Activated naive CD4-positive, alpha-beta T cell (primary cell): ENCODE measurements around the gene KCNJ1.

Source experiments
- DNase-seq, 4 experiments: peaks; one replicate each; lab custom pipeline; 2025; lab: John Stamatoyannopoulos, UW

KCNJ1 gene

DNA sequence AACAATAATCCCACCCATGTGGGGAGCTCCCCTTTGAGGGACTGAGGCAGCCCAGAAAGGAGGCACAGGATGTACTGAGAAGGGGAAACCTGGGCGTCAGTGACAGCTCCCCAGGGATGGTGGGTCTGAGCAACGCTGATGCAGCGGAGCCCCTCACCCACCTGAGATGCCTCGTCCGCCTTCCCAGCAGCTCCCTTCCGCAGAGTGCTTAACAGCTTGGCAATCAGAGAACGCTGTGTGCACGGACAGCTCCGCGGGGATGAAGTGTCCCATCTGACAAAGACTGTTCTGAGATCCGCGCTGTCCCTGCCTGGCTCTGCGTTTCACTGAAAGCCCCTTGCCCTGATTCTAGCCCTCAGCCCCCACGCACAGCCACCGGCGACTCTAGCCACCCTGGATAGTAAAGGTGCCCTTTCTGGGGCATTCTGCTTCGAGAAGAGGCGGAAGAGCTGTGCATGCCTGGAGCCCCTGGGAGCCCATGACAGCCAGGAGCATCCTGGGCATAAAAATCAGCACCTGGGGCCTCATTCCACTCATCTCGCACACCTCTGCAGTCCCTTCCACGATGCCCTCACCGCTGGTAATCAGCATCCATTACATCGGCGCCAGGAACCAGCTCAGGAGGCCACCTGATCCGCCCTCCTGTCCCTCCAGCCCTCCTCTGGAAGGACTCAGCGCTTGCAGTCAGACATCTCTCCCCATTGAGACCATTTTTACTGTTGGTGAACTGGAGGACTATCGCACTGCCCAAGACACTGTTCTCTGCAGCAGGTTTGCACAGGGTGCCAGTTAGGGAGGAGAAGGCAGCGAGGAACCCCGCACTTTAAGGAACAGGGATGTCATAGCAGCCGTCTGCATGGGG lies 34.8 kb upstream of the KCNJ1 start:
- DNase-seq = no peak

DNA sequence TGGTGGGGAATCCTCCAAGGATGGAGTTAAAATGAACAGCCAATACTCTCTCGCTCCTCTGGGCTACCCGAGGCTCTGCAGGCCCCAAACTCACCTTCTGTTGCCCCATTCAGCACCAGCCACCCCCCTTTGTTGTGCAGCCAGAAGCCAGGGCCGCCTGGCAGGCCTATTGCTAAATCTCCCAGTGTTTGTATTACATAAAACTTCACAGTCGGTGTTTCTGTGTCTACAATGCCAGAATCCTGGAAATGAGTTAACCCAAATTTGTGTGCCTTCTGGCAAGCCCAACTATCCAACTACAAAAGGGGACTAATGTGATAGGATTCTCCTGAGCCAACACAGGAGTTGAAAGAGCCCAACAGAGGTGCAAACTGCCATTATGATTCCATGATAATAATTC lies 33.4 kb upstream of the KCNJ1 start:
- DNase-seq = no peak

DNA sequence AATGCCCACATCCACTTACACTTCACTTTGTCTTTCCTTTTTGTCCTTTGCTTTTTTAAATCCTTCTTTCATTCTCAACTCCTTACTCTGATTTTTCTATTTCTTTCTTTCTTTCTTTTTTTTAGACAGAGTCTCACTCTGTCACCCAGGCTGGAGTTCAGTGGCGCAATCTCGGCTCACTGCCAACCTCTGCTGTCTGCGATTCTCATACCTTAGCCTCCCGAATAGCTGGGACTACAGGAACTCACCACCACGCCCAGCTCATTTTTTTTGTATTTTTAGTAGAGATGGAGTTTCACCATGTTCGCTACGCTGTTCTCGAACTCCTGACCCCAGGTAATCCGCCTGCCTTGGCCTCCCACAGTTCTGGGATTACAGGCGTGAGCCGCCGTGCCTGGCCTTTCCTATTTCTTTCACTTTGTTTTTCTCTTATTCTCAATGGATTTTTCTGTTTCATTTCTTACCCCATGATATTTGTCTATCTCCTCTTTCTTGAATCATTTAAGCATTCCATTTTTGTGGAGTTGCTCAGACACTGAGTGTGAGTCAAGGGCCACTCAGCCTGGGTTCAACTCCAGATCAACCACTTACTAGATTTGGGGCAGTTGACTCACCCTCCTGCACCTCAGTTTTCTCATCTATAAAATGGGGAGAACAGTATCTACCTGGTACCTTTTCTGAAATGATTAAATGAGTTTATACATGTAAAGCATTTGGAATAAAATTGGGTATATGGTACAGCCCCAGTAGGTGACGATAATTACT lies 31.7 kb upstream of the KCNJ1 start:
- DNase-seq = no peak

DNA sequence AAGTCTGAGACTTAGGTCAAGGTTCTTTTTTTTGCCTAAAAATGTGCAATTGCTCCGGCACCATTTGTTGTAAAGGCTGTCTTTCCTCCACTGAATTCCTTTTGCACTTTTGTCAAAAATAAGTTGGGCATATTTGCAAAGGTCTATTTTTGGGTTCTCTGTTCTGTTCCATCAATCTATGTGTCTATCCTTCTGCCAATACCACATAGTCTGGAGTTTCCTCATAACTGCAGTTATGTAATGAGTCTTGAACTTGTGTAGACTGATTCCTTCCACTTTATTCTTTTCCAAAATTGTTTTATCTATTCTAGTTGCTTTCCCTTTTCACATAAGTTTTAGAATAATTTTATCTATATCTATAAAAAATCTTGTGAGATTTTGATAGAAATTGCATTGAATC lies 30.7 kb upstream of the KCNJ1 start:
- no peak for DNase-seq

DNA sequence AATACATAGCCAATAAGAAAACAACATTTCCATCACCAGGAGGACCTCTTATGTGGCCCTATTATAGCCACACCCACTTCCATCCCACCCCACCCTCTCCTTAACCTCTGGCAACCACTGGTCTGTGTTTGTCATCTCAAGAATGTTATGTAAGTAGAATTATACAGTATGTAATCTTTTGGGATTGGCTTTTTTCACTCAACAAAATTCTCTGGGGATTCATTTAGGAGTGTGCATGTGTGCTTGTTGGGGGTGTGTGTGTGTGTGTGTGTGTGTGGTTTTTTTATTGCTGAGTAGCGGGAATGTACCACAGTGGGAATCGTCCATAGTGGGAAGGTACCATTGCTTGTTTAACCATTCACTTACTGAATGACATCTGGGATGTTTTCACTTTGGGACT lies 29.3 kb upstream of the KCNJ1 start:
- DNase-seq = no peak

DNA sequence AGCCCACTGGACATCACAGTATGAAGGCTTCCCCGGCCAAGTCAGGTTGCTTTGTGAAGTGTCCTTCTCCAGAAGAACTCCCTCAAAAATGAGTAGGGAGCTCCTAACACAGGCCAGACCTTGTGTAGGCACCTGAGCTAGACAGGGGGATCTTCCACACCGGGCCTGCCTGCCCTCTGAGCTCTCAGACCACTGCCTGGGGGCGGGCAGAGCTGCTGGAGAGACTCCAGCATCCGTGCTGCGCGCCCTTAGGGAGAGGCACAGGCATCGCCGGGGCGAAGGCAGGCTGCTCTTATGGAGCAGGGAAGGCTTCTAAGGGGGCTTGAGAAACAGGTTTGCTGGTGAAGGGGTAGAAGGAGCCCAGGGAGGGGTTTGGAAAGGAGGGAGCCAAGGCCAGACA lies 28.4 kb upstream of the KCNJ1 start:
- no peak for DNase-seq

DNA sequence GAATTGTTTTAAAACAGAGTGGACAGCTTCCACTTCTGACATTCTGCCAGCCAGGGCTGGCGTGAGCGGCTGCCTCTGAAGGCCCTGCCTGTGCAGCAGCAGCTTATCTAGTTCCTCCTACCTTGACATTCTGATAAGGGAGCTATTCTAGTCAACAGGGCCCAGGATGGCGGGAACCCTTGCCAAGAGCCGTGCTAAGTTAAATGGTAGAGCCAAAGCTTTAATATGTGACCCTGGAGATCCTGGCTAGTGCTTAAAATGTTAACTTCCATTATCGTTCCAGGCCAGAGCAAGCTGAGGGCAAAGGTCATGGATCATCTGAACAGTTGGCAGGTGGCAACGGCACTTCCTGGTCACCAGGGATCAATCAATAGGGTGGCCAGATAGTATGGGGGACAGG lies 27.6 kb upstream of the KCNJ1 start:
- no peak for DNase-seq

DNA sequence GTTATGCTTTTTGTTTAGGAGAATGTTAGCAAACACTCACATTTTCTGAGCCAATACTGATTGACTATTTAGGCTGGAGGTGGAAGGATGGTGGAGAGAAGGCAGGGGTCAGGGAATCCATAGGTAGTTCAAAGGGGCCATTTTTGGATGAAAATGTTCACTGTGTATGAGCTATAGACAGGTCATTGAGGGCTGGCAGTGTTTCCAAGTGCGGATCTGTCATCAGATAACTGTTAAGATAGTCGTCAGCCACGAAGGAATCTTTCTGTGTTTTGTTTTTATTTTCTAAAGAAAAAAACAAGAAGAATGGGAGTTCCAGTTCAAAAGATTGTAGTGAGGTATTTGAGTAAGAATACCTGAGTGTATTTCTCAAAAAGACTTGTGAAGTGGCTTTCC lies 27.2 kb upstream of the KCNJ1 start:
- no peak for DNase-seq

DNA sequence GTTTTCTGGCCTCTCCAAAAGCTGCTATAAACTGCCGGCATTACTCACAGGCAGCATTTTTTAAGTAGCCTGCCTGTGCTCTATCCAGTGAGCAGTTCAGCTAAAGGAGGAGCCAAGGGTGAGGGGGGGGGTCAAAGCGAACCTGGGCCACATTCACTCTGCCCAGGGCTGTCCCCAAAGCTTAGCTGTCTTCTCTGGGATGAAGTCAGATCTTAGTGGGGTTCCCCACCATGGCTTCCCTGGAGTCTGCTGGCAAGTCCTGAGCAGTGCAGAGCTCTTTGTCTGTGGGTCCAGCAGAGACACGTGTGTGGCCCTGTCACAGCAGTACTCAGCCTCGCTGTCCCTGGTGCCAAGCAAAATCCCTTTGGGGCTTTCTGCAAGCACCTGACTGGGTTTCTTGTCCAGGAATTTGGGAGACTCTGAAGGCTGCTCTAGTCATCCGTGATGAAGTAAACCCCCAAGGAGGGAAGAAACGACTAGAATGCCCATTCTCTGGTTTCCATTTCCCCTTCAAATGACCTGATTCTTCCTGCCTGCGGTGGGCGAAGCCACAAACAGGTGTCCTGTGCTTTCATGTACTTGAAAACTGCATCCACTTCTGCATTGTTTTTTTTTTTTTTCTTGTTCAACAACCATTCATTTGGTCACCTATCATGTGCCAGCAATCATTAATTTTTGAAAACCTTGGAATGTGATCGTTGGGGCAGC lies 26.6 kb upstream of the KCNJ1 start:
- DNase-seq = no peak

DNA sequence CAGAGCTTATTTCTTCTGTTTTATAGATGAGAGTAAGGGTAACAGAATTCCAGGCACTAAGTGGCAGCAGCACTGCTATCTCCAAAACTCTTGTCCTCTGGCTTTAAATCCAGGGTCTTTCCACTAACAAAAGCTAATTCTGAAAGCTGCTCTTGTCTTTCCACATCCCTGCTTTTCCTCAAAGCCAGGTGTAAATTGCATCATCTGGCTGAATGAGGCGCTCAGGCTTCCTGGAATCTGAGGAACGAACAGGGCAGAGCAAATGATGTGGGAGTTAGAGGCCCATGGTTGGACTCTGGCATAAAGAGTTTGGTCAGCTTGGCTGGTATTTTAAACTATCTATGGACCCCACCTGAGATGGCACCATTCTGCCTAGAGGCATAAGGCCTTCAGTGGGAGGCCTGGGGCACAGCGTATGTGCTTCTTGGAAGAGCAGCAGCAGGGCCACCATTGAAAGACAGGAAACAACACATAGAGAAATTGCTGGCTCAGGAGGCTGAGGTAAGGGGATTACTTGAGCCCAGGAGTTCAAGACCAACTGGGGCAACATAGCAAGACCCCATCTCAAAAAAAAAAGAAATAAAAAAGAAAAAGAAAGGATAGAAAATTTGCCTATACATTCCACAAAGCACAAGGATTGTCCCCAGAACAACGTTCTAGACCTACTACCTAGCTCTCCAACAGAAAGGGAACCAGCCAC lies 25.9 kb upstream of the KCNJ1 start:
- no peak for DNase-seq

DNA sequence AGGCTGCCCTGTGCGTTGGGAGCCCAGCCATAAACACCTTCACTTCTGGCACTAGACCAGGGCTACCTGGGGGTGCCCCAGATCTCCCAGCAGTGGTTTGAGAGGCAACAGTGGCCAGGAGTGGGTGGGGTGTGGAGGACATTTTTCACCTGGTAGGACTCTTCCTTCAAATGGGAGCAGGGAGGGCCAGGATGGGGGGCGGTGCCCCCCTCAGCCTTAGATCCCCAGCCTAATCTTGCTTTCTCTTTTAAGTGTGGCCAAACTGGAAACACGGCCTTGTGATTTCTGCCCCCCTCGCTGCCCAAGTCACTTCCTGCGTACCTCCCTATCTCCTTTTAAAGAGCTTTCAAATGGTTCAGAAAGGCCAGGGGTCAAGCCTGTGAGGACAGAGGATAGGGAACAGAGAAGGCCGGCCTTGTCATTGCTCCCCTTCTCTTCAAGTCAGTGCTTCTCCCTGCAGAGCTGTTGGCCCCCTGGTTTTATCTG lies 24.9 kb upstream of the KCNJ1 start:
- DNase-seq = no peak

DNA sequence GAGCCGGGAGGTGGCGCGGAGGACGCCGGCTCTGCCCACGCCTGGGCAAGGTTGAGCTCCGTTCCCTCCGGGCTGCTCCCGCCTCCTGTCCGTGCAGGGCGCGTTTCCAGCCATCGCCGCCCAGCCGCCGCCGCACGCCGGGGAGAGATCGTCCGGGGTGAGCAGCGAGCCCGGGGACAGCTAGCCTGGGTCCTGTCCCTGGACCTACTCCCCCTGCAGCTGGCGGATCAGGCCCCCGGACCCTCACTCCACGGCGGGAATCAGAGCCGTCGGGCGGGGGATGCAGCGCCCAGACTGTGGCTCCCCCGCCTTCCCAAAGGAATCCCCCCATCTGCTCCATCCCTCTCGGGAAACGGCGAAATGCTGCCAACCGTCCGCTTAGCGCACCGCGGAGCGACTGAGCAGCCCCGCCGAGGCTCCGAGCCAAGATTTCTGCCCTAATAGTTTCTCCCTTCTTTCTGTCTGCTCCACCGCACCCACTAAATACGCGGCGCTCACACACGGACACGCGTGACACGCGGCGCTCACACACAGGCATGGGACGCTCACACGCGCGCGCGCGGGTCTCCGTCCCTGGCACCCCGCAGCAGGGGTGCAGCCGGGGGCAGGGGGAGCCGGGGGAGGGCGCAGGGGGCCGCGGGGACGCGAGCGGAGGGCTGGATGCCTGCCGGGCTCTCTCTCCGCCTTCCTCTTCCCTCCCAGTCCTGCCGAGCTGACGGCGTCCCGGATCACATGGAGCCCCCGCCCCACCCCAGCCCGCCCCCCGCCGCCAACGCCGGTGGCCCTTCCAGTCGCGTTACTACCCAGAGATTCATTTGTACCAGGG lies 23.7 kb upstream of the KCNJ1 start, which contains the start of gene KCNJ5:
KCNJ5 (plus strand) TSS at position 814 of the 826 bp plus-strand sequence. CDS start 19,918 bp downstream, outside the sequence.
- no peak for DNase-seq

DNA sequence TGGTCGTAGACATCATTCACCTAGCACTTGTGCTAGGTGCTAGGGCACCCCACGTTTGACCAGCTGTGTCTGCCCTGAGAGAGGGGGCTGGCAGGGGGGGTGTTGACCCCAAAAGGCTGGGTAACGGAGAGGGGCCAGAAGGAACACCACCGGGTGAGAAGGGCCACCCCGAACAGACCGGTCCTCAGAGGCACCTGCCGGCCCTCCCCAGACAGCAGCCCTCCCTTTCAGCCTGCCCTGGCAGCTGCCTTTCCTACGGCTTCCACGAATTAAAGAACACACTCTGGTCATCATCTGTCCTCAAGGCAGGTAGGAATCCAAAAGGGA lies 23.1 kb upstream of the KCNJ1 start:
- no peak for DNase-seq

DNA sequence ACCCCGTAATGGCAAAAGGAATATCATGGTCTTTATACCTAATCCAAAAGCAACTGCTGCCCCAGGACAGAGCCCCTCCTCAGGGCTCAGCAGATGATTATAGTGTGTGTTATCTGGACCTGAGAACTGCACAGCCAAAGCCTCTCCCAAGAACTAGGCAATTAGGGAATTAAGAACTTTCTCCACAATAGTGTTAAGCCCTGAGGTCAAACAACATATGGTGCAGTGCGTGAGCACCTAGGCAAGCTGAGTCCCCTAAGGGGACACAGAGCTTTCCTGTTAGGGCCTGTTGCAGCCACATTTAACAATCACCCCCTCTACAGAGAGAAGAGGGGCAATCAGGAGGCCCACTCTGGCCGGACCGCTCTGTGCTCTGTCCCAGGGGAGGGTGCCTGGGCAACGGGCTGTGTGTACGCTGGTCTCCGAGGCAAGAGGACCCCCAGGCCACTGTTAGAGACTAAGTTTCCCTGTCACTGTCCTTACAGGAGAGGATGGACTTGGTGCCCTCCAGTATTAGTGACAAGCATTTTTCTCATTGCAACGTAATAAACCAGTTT lies 22.6 kb upstream of the KCNJ1 start:
- no peak for DNase-seq

DNA sequence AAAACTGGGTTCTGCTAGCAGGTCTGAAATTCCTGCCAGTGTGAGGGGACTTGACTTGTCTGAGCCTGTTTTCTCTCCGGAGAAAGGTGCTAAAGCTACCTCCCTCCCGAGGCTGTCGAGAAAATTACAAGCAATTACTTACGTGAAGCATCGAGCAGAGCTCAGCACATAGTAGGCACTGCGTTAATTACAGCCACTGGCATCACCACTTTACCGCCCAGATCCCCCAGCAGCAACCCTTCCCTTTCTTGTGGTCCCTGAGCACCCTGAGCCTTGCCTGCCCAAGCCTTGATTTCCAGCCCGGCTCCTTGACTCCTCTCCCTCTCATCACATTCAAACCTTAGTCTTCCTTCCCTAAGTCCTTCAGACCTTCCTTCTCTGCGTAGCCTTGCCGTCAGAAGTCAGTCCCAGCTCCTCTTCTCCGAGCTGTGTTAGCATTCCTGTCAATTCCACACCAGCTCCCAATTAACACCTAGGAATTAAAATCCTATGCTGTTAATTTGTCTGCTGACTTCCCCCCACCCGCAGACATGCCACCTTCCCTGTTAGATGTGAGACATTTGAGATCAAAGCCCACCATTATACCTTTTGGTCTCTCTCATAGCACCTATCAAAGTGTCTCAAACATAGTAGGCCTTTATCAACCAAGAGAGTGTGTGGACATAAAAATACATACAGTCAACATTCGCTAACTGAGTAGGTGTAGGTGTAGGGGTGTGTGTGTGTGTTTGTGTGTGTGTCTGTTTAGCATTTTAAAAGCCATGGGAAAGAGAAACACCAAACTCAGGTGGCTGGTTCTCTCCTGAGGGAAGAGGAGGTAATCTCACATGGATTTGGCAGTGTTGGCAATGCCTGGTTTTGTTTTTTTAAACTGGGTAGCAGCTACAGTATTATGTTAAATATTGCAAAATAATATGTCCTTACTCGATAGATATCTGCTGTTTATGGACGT lies 21.2 kb upstream of the KCNJ1 start:
- DNase-seq = no peak

DNA sequence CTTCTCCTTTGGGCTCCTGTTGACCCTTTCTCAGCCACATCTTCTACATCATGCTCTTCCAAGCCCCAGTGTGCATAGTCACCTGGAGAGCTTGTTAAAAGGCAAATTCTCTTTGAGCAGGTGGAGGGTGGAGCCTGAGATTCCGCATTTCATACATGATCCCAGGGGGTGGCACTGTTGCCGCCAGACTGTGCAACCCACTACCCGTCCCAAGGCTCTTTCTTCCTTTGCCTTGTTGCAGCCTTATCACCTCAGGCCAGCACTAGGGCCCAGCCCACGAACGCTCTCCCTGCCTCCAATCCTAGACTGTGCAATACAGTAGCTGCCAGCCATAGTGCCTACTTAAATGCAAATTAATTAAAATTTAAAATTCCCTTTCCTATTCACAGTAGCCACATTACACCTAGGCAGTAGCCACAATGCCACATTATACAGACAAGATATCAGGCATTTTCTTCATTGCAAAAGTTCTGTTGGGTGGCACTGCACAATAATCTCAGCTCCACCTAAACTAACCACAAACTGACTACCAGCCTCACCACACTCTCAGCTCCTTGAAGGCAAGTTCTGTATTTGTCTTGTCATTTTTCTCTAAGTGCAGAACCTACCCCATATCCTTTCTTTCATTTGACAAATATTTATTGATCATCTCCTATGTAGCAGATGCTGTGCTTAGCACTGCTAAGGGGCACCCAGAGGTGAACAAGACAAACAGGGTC lies 19.5 kb upstream of the KCNJ1 start:
- DNase-seq = no peak

DNA sequence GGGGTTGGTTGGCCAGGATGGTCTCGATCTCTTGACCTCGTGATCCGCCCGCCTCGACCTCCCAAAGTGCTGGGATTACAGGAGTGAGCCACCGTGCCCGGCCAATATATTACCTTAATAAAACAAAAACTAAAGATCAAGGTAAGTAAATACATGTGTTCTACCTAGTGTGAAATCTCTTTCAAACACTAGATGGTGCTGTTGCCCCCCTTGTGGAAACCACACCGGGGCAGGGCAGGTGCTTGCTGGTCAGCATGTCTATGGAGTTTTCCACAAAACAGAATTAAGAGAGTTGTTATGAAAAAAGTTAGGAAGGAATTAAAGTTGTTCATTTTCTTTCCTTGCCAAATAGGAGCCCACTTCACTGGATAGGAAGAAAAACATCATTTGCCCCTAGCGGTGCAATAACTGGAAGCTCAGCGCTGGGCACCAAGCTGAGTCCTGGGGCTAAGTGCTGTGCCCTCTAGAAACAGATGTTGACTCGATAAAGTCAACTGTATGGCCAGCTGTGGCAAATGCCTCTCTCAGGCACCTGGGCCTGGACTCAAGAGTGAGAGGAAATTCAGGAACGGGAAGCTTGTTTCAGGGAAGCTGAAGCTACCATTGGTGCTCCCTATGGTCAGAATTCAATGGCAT lies 17.7 kb upstream of the KCNJ1 start:
- DNase-seq = peak in 1 of 4 experiments; percentile 10

DNA sequence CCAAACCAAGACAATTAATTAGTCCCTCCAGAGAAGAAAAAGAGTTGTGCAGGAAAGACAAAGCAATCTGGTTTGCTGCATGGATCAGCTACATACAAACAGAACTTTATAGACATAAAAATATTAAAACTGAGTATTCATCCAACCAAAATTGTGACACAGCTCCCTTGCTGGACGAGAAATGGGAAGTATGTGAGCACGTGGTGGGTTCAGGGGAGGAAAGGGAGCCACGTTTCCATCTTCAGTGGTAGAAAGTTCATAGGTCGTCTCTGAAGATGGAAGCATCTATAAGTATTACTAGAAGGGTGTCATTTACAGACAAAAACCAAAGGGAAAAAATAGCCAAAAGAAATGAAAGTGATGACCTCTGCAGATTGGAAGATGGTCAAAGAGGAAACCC lies 17.0 kb upstream of the KCNJ1 start:
- no peak for DNase-seq

DNA sequence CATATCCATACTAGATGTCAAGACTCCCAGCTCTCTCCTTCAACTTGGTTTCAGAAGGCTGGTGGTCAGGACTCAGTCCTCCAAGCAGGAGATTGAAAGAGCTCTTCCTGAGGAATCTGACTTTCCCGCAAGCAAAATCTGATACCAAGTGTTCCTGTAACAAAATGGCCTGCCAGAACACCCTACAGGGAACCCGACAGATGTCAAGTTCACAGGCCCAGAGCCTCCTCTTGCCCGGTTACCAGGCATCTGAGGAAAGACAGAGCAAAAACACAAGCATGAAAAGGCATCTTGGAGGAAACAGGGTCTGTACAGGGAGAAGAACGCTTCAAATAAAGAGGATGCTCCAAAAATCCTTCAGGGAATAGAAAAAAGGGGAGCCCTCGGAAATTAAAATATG lies 15.4 kb upstream of the KCNJ1 start:
- DNase-seq = no peak
